ENCODE data around the gene MXRA5.
"Not testable (repeated sequence)": the region's sequence is repeated elsewhere in the genome, so short reads cannot be mapped to it uniquely, and the experiment has no call there.

MXRA5 gene

DNA sequence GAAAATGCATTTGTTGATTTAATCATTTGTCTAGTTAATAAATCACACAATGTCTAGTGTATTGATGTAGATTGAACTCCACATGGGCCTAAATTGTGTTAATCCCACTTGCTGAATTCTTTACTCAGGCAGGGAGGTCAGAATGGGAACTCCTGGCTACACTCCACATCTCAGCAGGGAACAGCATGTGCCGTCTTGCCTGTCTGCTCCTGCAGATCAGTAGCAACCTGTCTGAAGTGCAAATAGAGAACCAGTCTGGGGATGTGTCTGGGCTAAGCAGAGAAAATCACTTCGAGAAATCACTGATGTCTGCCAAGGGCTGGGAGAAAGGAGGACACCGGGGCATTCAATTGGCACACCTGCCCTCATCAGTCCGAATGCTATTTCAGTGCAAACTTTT lies 16.5 kb upstream of the MXRA5 start:
- Mint-ChIP-seq H3K4me3 (no peak overlapping the region), H3K27me3 (ENCODE audit: low read depth) (no peaks in the 10 kb centered on the region), H3K4me1 (ENCODE audit: low read depth) (no peaks in the 10 kb centered on the region), H3K27ac (no peak overlapping the region), H3K36me3 (ENCODE audit: low read depth) (no peaks in the 10 kb centered on the region), H3K9me3 (no peaks in the 10 kb centered on the region)

DNA sequence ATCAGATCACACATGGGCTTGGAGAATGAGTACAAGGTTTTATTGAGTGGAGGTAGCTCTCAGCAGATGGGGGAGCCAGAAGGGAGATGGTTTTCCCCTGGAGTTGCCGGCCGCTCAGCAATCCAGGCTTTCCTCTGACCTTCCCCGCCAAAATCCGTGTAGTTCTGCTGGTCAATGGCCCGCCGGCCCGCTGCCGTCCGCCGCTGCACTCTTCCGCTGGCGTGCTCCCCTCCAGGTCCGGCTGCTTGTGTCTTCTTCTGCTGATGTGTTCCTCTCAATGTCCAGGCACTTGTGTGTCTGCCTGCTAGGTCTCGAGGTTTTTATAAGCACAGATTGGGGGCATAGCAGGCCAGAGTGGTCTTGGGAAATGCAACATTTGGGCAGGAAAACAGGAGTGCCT lies 14.4 kb upstream of the MXRA5 start:
- H3K27ac Mint-ChIP-seq = no peak overlapping the region
- H3K36me3 Mint-ChIP-seq (ENCODE audit: low read depth) = no peaks in the 10 kb centered on the region
- no peaks in the 10 kb centered on the region for H3K4me1 Mint-ChIP-seq (ENCODE audit: low read depth)
- no peaks in the 10 kb centered on the region for H3K27me3 Mint-ChIP-seq (ENCODE audit: low read depth)
- H3K9me3 Mint-ChIP-seq = no peaks in the 10 kb centered on the region
- H3K4me3 Mint-ChIP-seq = no peak overlapping the region

GRCh38 chrX:3352741-3353140 lies 6.3 kb upstream of the MXRA5 start:
- not testable (repeated sequence) for H3K9me3 Mint-ChIP-seq

GRCh38 chrX:3351276-3351675 lies 4.8 kb upstream of the MXRA5 start:
- no peak overlapping the region for H3K4me3 Mint-ChIP-seq
- H3K36me3 Mint-ChIP-seq (ENCODE audit: low read depth) = no peaks in the 10 kb centered on the region
- peaks cover 5% of the 10 kb centered on the region for H3K9me3 Mint-ChIP-seq
- H3K27me3 Mint-ChIP-seq (ENCODE audit: low read depth) = no peaks in the 10 kb centered on the region
- no peaks in the 10 kb centered on the region for H3K4me1 Mint-ChIP-seq (ENCODE audit: low read depth)
- no peak overlapping the region for H3K27ac Mint-ChIP-seq

More at GRCh38 chrX:3352741-3353140, 6.3 kb upstream of the MXRA5 start:
- H3K36me3 Mint-ChIP-seq (ENCODE audit: low read depth); H3K4me1 Mint-ChIP-seq (ENCODE audit: low read depth); H3K27me3 Mint-ChIP-seq (ENCODE audit: low read depth); H3K27ac Mint-ChIP-seq; H3K4me3 Mint-ChIP-seq: not testable (repeated sequence)

- Mint-ChIP-seq H3K4me3 (no peak overlapping the region), H3K27ac (no peak overlapping the region), H3K4me1 (ENCODE audit: low read depth) (no peaks in the 10 kb centered on the region), H3K27me3 (ENCODE audit: low read depth) (peaks cover 15% of the 10 kb centered on the region), H3K9me3 (peaks cover 5% of the 10 kb centered on the region), H3K36me3 (ENCODE audit: low read depth) (no peaks in the 10 kb centered on the region)
Observed at GRCh38 chrX:3348191-3348590, 1.7 kb upstream of the MXRA5 start.

- H3K4me1 Mint-ChIP-seq (ENCODE audit: low read depth) = no peaks in the 10 kb centered on the region
- H3K4me3 Mint-ChIP-seq = no peak overlapping the region
- H3K36me3 Mint-ChIP-seq (ENCODE audit: low read depth) = no peaks in the 10 kb centered on the region
- peaks cover 5% of the 10 kb centered on the region for H3K9me3 Mint-ChIP-seq
- no peak overlapping the region for H3K27ac Mint-ChIP-seq
- H3K27me3 Mint-ChIP-seq (ENCODE audit: low read depth) = peaks cover 15% of the 10 kb centered on the region
Observed at GRCh38 chrX:3345281-3346191, 916 bp downstream of the MXRA5 start.

DNA sequence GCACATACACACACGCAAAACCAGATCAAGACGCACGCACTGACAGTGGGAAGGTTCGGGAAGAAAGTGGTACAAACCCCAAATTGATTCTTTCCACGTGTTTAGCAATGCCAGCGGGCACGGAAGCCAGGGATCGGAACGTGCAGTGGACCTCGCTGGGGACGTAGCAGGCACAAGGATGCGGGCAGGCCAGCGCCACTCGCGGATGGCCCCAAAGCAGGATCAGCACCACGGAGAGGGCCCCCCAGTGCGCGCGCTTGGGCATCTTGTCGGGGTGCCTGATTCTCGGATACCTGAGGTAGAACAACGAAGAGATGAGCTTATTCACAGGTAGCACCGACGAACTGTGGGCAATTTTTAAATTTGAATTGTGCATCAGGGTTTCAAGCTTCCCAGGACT lies 2.9 kb downstream of the MXRA5 start:
- H3K4me3 Mint-ChIP-seq; H3K4me1 Mint-ChIP-seq (ENCODE audit: low read depth); H3K36me3 Mint-ChIP-seq (ENCODE audit: low read depth); H3K27ac Mint-ChIP-seq; H3K9me3 Mint-ChIP-seq: not testable (repeated sequence)
- H3K27me3 Mint-ChIP-seq (ENCODE audit: low read depth) = peaks cover 15% of the 10 kb centered on the region

GRCh38 chrX:3340016-3340415 lies 6.4 kb downstream of the MXRA5 start:
- Mint-ChIP-seq H3K27me3 (ENCODE audit: low read depth) (peaks cover 10% of the 10 kb centered on the region), H3K4me1 (ENCODE audit: low read depth) (no peaks in the 10 kb centered on the region), H3K4me3 (no peak overlapping the region), H3K9me3 (no peaks in the 10 kb centered on the region), H3K27ac (no peak overlapping the region), H3K36me3 (ENCODE audit: low read depth) (no peaks in the 10 kb centered on the region)

DNA sequence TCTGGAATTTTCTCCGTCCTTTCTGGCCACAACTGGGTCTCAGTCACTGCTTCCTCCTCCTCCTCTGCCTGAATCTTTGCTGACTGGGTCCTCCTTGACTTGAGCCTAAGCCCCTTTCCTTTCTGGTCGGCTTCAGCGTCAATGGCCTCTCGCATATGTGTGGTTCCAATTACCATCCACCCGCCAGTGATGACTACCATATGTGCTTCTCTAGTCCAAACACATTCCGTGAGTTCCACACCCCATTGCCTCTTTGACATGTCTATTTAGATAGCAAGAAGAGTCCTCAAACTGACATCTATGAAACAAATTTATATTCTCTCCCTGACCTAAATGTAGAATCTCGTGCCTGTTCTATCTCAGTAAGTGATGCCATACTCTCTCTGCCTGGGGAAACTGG lies 19.8 kb downstream of the MXRA5 start:
- Mint-ChIP-seq H3K27me3 (ENCODE audit: low read depth) (no peaks in the 10 kb centered on the region), H3K4me3 (no peak overlapping the region), H3K36me3 (ENCODE audit: low read depth) (no peaks in the 10 kb centered on the region), H3K4me1 (ENCODE audit: low read depth) (no peaks in the 10 kb centered on the region), H3K9me3 (no peaks in the 10 kb centered on the region), H3K27ac (no peak overlapping the region)

- Mint-ChIP-seq H3K27ac (no peak overlapping the region), H3K27me3 (ENCODE audit: low read depth) (no peaks in the 10 kb centered on the region), H3K36me3 (ENCODE audit: low read depth) (no peaks in the 10 kb centered on the region), H3K9me3 (no peaks in the 10 kb centered on the region), H3K4me3 (no peak overlapping the region), H3K4me1 (ENCODE audit: low read depth) (no peaks in the 10 kb centered on the region)
Observed at GRCh38 chrX:3320471-3321046, 25.9 kb downstream of the MXRA5 start.

GRCh38 chrX:3317191-3317718 lies 29.2 kb downstream of the MXRA5 start:
- Mint-ChIP-seq H3K4me1 (ENCODE audit: low read depth) (no peaks in the 10 kb centered on the region), H3K36me3 (ENCODE audit: low read depth) (no peaks in the 10 kb centered on the region), H3K27ac (no peak overlapping the region), H3K9me3 (no peaks in the 10 kb centered on the region), H3K4me3 (no peak overlapping the region), H3K27me3 (ENCODE audit: low read depth) (no peaks in the 10 kb centered on the region)

DNA sequence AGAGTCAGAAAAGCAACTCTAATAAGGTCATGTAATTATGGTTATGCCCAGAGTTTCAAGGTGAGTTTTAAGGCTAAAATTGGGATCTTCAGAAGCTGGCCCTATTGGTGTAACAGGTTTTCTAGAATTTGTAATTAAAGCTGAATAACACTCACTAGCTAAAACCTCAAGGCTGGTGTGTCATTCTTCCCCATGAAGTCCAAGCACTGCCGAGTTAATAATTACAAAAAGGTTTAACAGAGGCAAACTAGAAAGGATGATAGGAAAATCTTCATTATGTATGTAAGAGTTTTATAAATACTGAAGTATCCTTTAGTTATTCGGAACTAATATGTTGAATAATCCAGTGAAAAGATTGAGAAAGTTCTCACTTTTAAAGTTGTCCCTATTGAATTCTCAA lies 34.3 kb downstream of the MXRA5 start:
- Mint-ChIP-seq H3K9me3 (no peaks in the 10 kb centered on the region), H3K4me3 (no peak overlapping the region), H3K27ac (no peak overlapping the region), H3K27me3 (ENCODE audit: low read depth) (no peaks in the 10 kb centered on the region), H3K4me1 (ENCODE audit: low read depth) (no peaks in the 10 kb centered on the region), H3K36me3 (ENCODE audit: low read depth) (no peaks in the 10 kb centered on the region)

DNA sequence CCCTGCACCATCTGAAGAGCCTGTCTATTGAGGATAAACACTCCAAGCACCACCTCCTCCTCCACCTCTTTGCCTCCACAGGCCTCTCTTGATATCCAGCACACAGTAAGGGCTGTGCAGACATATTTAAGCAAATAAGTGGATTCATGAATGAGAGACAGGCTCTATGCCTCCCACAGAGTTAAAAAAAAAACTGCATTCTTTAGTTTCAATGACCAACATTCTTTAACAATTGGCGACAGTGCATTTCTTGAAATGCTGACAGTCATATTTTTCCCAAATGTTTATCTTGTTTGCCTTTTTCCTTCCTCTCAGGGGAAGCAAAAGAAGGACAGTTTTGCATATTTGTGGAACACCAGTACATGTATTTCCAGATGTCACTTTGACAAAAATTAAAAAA lies 38.6 kb downstream of the MXRA5 start:
- Mint-ChIP-seq H3K27me3 (ENCODE audit: low read depth) (no peaks in the 10 kb centered on the region), H3K4me3 (no peak overlapping the region), H3K36me3 (ENCODE audit: low read depth) (no peaks in the 10 kb centered on the region), H3K27ac (no peak overlapping the region), H3K9me3 (no peaks in the 10 kb centered on the region), H3K4me1 (ENCODE audit: low read depth) (no peaks in the 10 kb centered on the region)

GRCh38 chrX:3299636-3300035 lies 46.8 kb downstream of the MXRA5 start:
- no peaks in the 10 kb centered on the region for H3K36me3 Mint-ChIP-seq (ENCODE audit: low read depth)
- no peak overlapping the region for H3K27ac Mint-ChIP-seq
- no peaks in the 10 kb centered on the region for H3K27me3 Mint-ChIP-seq (ENCODE audit: low read depth)
- H3K4me3 Mint-ChIP-seq = no peak overlapping the region
- H3K9me3 Mint-ChIP-seq = no peaks in the 10 kb centered on the region
- no peaks in the 10 kb centered on the region for H3K4me1 Mint-ChIP-seq (ENCODE audit: low read depth)

GRCh38 chrX:3295731-3296130 lies 50.7 kb downstream of the MXRA5 start:
- no peak overlapping the region for H3K4me3 Mint-ChIP-seq
- H3K27ac Mint-ChIP-seq = no peak overlapping the region
- H3K36me3 Mint-ChIP-seq (ENCODE audit: low read depth) = no peaks in the 10 kb centered on the region

More at GRCh38 chrX:3295731-3296130, 50.7 kb downstream of the MXRA5 start:
- no peaks in the 10 kb centered on the region for H3K27me3 Mint-ChIP-seq (ENCODE audit: low read depth)
- no peaks in the 10 kb centered on the region for H3K9me3 Mint-ChIP-seq
- H3K4me1 Mint-ChIP-seq (ENCODE audit: low read depth) = no peaks in the 10 kb centered on the region
